DND-41 (cell line): ENCODE data around the gene CCR2.

Experiments used
- ATAC-seq: fragments of 200-7000 bp; cut with Tn5 transposase; 3 replicates; pipeline ENCODE4 v1.9.1; 2021; ENCODE audit warnings: low read depth; ENCODE audit not compliant: insufficient read depth
- DNase-seq: peaks from one replicate; pipeline ENCODE4 v3.0.0-alpha.2; 2020
- H2AFZ ChIP-seq: 2 replicates; pipeline ENCODE4 v1.6.0; 2012; ENCODE audit warnings: low read depth, low read length
- H3K27ac ChIP-seq: 2 replicates; pipeline ENCODE4 v1.5.1; 2012; ENCODE audit warnings: low read length, inconsistent platforms
- H3K27me3 ChIP-seq: fragments of 200-600 bp; sonication (generic); 2 replicates; pipeline ENCODE4 v1.6.0; 2012; ENCODE audit warnings: low read length, mild to moderate bottlenecking, inconsistent platforms; ENCODE audit not compliant: insufficient read depth, poor library complexity
- H3K36me3 ChIP-seq: 2 replicates; pipeline ENCODE4 v1.5.1; 2012; ENCODE audit warnings: low read length, inconsistent platforms; ENCODE audit not compliant: insufficient read depth
- H3K4me1 ChIP-seq: 2 replicates; pipeline ENCODE4 v1.5.1; 2012; ENCODE audit warnings: mild to moderate bottlenecking, low read length; ENCODE audit not compliant: insufficient read depth
- H3K4me2 ChIP-seq: 2 replicates; pipeline ENCODE4 v1.6.0; 2012; ENCODE audit warnings: mild to moderate bottlenecking, moderate library complexity, low read length, inconsistent platforms; ENCODE audit not compliant: insufficient read depth
- H3K4me3 ChIP-seq, 2 experiments: fragments of 200-600 bp in 1 of 2; shearing (Covaris generic) in 1 of 2; 2 replicates each; pipeline ENCODE4 v1.5.1; 2012 to 2016; ENCODE audit warnings: inconsistent platforms in 2 of 2, low read length in 2 of 2, mild to moderate bottlenecking in 2 of 2, low read depth in 1 of 2, moderate library complexity in 1 of 2
- H3K79me2 ChIP-seq: 2 replicates; pipeline ENCODE4 v1.6.0; 2012; ENCODE audit warnings: low read length, inconsistent platforms; ENCODE audit not compliant: insufficient read depth
- H3K9ac ChIP-seq: 2 replicates; pipeline ENCODE4 v1.6.0; 2012; ENCODE audit warnings: low read depth, mild to moderate bottlenecking, inconsistent platforms, low read length, moderate library complexity
- H3K9me3 ChIP-seq: 2 replicates; pipeline ENCODE4 v1.5.1; 2012; ENCODE audit warnings: low read length, moderate library complexity, mild to moderate bottlenecking, inconsistent platforms; ENCODE audit not compliant: insufficient read depth, severe bottlenecking
- H4K20me1 ChIP-seq: 2 replicates; pipeline ENCODE4 v1.6.0; 2012; ENCODE audit warnings: low read length; ENCODE audit not compliant: insufficient read depth
- EZH2 ChIP-seq: IDR thresholded peaks from 3 replicates; pipeline ENCODE4 v1.6.1; 2012; ENCODE audit warnings: borderline replicate concordance, low read depth, mild to moderate bottlenecking, moderate library complexity, low read length, inconsistent platforms; ENCODE audit not compliant: severe bottlenecking
- TF ChIP-seq, protein P1 (sequence below): IDR thresholded peaks from 2 replicates; pipeline ENCODE4 v1.5.1; 2012; ENCODE audit warnings: borderline replicate concordance, low read length, moderate library complexity, mild to moderate bottlenecking; ENCODE audit not compliant: poor library complexity, severe bottlenecking; ENCODE audit errors: extremely low read depth

The CCR2 gene

DNA sequence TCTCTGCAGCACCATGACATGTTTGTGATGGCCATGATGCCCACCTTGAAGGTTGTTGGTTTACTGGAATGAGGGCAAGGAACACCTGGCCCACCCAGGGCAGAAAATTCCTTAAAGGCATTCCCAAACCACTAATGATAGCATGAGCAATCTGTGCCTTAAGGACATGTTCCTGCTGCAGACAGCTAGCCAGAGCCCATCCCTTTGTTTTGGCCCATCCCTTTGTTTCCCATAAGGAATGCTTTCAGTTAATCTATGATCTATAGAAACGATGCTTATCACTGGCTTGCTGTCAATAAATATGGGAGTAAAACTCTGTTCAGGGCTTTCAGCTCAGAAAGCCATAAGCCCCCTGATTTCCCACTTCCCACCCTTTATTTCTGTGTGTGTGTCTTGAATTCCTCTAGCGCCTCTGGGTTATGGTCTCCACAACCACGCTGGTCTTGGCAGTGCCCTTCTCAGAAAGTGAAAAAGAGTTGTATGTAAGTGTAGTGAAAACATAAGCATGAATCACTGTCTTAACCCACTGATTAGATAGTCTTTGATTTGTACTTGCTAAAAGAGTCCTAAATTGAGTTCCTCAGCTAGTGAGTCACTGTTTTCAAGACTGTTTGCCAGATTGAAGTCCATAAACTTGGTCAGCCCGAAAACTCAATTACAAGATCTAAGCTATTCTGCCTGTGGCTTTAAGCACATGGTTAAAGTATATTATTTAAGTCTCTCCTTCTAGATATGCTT is 19.0 kb upstream of the CCR2 start:
- H3K27me3 ChIP-seq = no peaks in the 10 kb centered on the region
- H4K20me1 ChIP-seq = no peaks in the 10 kb centered on the region
- peaks cover 5% of the 10 kb centered on the region; the same call in 1 of the 2 replicates for H3K4me1 ChIP-seq
- TF ChIP-seq, protein P1, sequence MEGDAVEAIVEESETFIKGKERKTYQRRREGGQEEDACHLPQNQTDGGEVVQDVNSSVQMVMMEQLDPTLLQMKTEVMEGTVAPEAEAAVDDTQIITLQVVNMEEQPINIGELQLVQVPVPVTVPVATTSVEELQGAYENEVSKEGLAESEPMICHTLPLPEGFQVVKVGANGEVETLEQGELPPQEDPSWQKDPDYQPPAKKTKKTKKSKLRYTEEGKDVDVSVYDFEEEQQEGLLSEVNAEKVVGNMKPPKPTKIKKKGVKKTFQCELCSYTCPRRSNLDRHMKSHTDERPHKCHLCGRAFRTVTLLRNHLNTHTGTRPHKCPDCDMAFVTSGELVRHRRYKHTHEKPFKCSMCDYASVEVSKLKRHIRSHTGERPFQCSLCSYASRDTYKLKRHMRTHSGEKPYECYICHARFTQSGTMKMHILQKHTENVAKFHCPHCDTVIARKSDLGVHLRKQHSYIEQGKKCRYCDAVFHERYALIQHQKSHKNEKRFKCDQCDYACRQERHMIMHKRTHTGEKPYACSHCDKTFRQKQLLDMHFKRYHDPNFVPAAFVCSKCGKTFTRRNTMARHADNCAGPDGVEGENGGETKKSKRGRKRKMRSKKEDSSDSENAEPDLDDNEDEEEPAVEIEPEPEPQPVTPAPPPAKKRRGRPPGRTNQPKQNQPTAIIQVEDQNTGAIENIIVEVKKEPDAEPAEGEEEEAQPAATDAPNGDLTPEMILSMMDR = no peak
- TF ChIP-seq EZH2 = no peak
- no peak overlapping the region for H3K4me2 ChIP-seq
- no peaks in the 10 kb centered on the region for H3K79me2 ChIP-seq
- H2AFZ ChIP-seq = no peak overlapping the region
- DNase-seq (no peak), ATAC-seq (no peak)
- no peak overlapping the region for H3K9ac ChIP-seq
- no peak overlapping the region for H3K27ac ChIP-seq
- no peaks in the 10 kb centered on the region for H3K36me3 ChIP-seq
- H3K4me3 ChIP-seq = no peak overlapping the region
- peaks cover 21% of the 10 kb centered on the region for H3K9me3 ChIP-seq

DNA sequence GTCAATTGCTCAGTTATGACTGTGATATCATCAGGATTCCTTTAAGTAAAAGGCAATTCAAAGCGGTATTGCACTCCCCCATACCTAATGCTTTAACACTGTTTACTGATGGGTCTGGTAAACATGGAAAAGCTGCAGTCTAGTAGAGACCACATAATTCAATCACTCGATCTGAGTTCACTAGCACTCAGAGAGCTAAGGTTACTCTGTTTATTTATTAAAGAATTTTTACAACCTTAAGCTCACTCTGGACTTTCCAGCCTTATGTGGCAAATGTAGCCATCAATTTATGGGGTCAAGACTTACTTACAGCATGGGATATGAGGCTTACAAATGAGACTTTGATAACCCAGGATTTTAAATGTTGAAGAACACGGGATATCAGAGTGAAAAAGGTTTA is 18.4 kb upstream of the CCR2 start:
- Histone ChIP-seq H3K27me3 (no peaks in the 10 kb centered on the region), H3K4me1 (peaks cover 5% of the 10 kb centered on the region; the same call in 1 of the 2 replicates), H3K4me2 (no peak overlapping the region), H3K9ac (no peak overlapping the region), H3K36me3 (no peaks in the 10 kb centered on the region), H2AFZ (no peak overlapping the region), H3K79me2 (no peaks in the 10 kb centered on the region), H3K4me3 (no peak overlapping the region), H4K20me1 (no peaks in the 10 kb centered on the region), H3K9me3 (peaks cover 26% of the 10 kb centered on the region), H3K27ac (no peak overlapping the region)
- DNase-seq (no peak), ATAC-seq (no peak)
- TF ChIP-seq, protein P1 = no peak
- no peak for TF ChIP-seq EZH2

DNA sequence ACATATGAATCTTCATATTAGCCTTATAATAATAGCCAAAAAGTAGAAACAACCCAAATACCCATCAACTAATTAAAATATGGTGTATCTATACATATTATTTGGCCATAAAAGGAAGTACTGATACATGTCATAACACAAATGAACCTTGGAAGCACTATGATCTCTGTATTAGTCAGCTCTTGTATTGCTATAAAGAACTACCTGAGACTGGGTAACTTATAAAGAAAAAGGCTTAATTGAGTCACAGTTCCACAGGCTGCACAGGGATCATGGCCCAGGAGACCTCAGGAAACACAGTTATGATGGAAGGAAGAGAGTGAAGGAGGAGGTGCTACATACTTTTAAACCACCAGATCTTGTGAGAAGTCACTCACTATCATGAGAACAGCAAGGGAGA is 16.0 kb upstream of the CCR2 start:
- no peak overlapping the region for H3K27ac ChIP-seq
- peaks cover 5% of the 10 kb centered on the region; the same call in 1 of the 2 replicates for H3K4me1 ChIP-seq
- H3K4me3 ChIP-seq = no peak overlapping the region
- no peaks in the 10 kb centered on the region for H4K20me1 ChIP-seq
- H2AFZ ChIP-seq = no peak overlapping the region
- DNase-seq (no peak), ATAC-seq (no peak)
- H3K9ac ChIP-seq = no peak overlapping the region
- peaks cover 26% of the 10 kb centered on the region for H3K9me3 ChIP-seq
- no peaks in the 10 kb centered on the region for H3K79me2 ChIP-seq
- no peak for TF ChIP-seq EZH2
- TF ChIP-seq, protein P1 = no peak
- no peaks in the 10 kb centered on the region for H3K27me3 ChIP-seq
- no peak overlapping the region for H3K4me2 ChIP-seq
- H3K36me3 ChIP-seq = no peaks in the 10 kb centered on the region

DNA sequence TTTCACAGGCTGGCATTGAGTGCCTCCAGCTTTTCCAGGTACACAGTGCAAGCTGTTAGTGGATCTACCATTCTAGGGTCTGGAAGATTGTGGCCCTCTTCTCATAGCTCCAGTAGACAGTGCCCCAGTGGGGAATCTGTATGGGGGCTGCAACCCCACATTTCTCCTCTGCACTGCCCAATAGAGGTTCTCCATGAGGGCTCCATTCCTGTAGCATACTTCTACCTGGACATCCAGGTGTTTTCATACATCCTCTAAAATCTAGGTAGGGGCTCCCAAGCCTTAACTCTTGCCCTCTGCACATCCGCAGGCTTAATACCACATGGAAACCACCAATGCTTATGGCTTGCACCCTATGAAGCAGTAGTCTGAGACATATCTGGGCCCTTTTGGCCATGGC is 15.1 kb upstream of the CCR2 start:
- Histone ChIP-seq H3K79me2 (no peaks in the 10 kb centered on the region), H3K36me3 (no peaks in the 10 kb centered on the region), H3K4me2 (no peak overlapping the region), H3K9ac (no peak overlapping the region), H3K4me1 (peaks cover 5% of the 10 kb centered on the region; the same call in 1 of the 2 replicates), H2AFZ (no peak overlapping the region), H3K27me3 (no peaks in the 10 kb centered on the region), H4K20me1 (no peaks in the 10 kb centered on the region), H3K27ac (no peak overlapping the region), H3K9me3 (peaks cover 26% of the 10 kb centered on the region), H3K4me3 (no peak overlapping the region)
- DNase-seq (no peak), ATAC-seq (no peak)
- no peak for TF ChIP-seq EZH2
- TF ChIP-seq, protein P1 = no peak
